Activated CD8-positive, alpha-beta memory T cell treated with anti-CD3 and anti-CD28 coated beads for 24 hours (primary cell): ENCODE results near the gene SPEM2.

Experiments used
- DNase-seq: peaks from one replicate; pipeline ENCODE4 v3.0.0-alpha.2; 2020

Gene SPEM2

DNA sequence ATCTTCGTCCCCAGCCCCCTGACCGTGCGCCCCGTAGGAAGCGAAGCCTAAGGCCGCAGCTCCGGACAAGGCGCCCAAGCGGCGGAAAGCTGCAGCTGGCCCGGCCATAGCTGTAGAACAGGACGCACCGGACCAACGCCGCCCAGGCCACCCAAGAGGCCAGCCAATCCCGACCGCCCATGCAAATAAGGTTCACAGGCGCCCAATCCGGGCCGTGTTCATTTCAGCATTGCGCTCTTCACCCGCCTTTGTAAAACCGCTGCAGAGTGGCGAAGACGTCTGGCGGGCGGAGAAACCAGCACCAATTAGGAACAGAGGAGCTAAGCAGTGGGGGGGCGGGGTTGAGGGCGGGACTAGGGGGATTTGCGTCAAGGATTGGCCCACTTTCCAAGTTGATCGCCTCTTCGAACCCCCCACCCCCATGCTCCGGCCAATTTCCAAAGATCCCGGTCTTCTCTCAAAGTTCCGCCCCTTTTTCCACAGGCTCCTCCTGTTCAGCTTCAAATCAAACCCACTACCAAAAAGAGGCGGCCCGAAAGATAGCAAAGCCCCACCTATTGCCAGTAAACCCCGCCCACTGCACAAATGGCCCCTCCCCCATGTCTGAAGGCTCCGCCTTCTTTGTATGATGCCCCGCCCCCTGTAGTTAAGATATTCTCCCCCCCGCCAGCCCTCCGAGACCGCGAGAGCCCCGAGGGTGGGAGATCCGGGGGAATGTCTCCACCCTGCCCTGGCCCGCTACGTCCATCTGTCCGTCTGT, 21.3 kb upstream of the SPEM2 start, which contains the start of gene TMEM256:
TMEM256 (minus strand) TSS at position 121 of the 760 bp plus-strand sequence; CDS start at position 108, 13 bp downstream.
- DNase-seq, result peak; percentile 96

- DNase-seq, result no peak
Observed at GRCh38 chr17:7404737-7405349, 20.6 kb upstream of the SPEM2 start.

- DNase-seq, result no peak
Observed at GRCh38 chr17:7405350-7406234, 19.8 kb upstream of the SPEM2 start.

DNA sequence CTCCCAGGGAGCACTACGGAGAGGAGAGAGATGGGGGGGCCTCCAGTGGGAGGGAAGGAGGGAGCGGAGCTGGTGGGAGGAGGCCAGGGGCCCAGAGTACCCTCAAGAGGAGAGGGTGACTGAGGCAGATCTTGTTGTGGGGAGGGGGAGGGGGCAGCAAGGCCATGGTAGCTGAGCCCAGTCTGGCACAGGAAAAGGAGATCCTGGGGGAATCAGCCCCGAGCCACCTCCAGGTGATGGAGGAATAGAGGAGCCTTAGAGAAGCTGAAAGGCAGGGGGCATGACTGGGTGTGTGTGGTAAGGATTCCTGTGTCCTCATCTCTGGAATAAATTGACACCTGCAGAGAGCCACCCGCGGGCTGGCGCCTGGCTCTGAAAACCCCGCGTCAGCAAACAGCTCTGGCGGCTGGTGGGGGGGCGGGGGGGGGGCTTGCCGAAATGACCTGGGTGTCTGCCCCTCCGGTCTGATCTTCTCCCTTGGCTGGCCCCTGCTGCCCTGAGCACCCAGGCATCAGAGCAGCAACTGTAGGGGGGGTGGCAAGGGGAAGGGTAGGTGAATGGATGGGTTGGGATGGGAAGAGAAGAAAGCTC, 19.1 kb upstream of the SPEM2 start:
- no peak for DNase-seq

- no peak for DNase-seq
Observed at GRCh38 chr17:7407082-7407481, 18.3 kb upstream of the SPEM2 start.

GRCh38 chr17:7407485-7408251, 17.7 kb upstream of the SPEM2 start, which contains the start of gene NLGN2:
Gene NLGN2, plus strand, starts transcription at chr17:7407845. Its CDS starts 411 bp downstream, at chr17:7408256.
- no peak for DNase-seq

DNA sequence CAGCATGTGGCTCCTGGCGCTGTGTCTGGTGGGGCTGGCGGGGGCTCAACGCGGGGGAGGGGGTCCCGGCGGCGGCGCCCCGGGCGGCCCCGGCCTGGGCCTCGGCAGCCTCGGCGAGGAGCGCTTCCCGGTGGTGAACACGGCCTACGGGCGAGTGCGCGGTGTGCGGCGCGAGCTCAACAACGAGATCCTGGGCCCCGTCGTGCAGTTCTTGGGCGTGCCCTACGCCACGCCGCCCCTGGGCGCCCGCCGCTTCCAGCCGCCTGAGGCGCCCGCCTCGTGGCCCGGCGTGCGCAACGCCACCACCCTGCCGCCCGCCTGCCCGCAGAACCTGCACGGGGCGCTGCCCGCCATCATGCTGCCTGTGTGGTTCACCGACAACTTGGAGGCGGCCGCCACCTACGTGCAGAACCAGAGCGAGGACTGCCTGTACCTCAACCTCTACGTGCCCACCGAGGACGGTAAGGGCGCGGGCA, 17.1 kb upstream of the SPEM2 start:
- DNase-seq, result peak; percentile 72

DNA sequence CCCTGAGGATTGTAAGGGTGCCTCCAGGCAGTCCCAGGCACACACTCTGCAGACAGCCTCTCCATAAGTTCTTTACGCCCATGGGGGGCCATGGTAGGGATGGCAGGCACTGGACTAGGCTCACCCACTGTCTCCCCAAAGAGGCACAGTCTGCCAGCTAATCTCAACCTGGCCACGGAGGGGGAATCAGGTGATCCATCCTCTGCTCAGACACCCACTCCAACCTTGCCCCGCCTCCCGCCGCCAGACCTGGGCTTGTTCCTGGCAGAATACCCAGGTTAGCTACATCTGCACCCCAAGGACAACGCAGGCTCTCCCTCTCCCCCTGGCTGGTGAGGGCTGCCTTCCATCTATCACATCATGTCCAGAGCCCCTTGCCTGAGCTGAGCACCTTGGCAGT, 16.6 kb upstream of the SPEM2 start:
- DNase-seq, result no peak

DNA sequence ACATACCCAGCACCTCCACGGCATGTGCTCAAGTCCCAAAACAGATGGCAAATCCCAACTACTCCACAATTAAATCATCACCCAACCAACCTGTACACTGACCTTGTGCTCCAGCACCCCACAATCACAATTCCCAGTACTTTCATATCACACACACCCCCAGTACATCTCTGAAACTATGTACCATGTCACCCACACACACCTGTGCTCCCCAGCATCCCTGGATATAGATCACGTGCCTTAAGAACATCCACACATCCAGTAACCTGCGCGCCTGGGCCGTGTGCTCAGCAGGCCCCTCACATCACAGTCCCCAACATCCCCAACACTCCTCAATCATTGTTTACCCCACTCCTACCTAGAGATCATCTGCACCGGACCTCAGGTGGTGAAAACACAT, 15.7 kb upstream of the SPEM2 start:
- DNase-seq, result no peak

DNA sequence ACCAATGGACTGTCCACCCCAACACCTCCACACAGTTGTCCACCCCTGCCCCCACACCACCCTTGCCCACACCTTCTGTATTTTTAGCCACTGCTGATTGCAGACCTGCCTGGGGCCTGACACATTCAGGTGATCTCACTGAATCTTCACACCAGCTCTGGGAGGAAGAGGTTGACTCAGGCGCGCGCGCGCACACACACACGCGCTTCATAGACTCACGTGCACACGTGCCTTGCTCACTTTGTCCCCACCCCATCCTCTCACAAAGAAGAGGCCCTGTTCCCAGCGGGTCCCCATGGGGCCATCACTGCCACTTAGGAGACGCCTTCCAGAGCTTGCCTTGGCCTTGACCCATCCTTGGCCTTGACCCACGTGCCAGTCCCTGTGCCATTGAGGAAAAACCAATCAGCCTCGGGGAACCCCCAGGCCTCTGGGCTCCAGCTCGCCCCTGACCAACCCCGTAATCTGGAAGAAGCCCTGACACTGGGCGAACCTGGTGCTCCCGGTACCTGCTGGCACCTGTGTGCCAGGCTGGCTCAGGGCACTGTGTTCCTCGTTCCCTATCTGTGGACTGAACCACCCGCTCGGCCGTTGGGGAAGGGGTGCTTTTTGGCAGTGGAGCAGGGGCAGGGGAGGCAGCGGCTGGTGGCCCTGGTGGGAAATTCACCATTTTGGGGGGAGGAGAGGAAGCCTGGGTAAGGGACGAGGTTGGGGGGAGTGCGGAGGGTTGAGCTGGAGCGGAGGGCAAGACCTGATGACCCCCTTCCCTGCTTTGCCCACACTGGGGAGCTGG, 14.6 kb upstream of the SPEM2 start:
- no peak for DNase-seq

DNA sequence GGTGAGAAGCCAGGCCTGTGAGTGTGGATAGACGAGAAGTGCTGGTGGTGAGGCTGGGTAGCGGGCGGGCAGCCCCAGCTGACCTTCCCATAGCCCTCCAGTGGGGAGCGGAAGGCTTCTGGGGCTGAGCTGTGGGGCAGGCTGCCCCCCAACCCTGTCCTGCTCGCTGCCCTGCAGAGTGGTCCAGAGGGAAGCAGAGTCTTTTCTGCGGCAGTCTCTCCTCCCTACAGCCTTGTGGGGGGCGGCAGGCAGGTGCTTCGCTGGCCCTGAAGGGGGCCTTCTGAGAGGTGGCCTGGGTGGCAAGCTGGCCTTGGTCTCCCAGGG, 14.0 kb upstream of the SPEM2 start:
- no peak for DNase-seq

- no peak for DNase-seq
Observed at GRCh38 chr17:7413346-7413985, 11.9 kb upstream of the SPEM2 start.

GRCh38 chr17:7414837-7415236, 10.6 kb upstream of the SPEM2 start:
- no peak for DNase-seq

GRCh38 chr17:7415784-7416183, 9.6 kb upstream of the SPEM2 start:
- DNase-seq, result no peak

DNA sequence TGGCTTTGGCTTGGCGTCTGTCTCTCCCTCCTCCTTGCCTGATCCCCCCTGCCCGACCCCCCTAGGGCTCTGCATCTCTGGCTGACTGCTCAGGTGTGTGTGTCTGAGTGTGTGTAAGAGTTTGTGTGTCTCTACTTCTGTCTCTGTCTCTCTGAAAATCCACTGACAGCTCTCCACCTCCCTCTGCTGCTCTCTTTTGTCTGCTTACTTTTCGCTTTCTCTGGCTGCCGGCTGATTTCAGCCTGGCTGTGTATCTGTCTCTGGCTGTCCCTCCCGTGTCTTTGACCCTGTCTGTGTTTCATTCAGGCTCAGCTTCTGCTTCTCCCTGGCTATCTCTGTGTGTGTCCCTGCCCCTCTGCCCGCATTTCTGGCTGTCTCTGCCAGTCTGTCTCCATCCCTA, 9.1 kb upstream of the SPEM2 start:
- no peak for DNase-seq

GRCh38 chr17:7417056-7417655, 8.3 kb upstream of the SPEM2 start:
- no peak for DNase-seq

DNA sequence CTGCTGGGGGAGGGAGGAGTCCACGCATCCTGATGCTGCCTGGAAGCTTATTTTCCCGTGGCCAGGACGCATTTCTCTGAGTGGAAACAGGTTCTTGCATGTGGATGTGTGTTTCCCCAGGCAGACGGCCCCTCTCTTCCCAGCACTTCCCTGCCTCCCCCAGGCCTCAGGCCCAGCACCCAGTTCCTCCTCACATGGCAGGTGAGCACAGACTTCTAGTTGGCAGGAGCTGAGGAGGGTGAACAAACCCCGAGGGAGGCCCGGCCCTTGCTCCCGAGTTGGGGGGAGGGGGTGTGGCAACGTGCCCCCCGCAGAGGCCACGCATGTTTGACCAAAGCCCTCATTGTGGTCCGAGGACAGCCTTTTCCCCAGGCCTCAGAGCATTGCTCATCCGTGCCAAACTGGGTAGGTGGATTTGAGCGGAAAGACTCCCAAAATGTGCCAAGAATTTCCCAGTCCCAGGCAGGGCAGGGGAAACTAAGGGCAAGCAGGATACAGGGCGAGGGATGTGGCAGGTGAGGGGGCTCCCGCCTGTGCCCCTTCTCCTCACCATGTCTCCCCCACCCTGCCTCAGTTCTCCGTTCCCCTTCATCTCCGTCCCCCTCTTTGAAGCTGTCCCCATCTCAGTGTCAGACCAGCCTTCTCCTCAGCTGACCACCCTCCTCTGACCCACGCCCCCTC, 6.8 kb upstream of the SPEM2 start:
- DNase-seq, result no peak

DNA sequence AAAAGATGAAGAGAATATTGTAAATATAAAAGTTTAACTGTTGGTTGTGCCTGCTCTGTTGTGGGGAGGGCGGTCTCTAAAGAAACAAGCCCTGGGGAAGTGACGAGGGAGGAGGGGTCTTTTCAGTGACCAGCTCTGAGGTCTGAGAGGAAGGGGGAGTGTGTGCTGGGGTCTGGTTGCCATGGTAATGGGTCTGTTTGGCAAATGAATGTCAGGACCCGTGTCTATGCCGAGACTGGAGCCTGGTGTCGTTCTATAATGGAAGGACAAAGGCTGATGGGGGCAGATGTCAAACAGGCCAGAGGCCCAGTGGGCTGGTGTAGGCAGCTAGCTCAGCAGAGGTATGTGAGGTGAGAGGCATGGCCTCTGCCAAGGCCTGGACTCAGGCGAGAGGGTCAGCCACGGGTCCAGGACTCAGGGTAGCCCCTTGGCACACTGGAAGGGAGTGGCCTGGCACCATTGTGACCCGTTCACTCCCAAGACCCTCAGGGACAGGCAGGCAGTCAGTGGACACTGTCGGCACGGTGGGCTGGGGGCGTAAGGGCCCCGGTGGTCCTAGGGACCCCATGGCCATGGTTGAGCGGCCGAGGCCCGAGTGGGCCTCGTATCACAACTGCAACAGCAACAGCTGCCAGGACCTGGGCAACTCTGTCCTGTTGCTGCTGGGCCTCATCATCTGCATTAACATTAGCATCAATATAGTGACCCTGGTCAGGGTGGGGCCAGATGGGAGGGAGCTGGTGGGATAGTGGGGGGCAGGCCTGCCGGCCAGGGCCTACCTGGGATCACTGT, 5.4 kb upstream of the SPEM2 start, which contains the start of gene SPEM1:
SPEM1 (plus strand) TSS at position 506 of the 792 bp plus-strand sequence; CDS start at position 567, 61 bp downstream.
- DNase-seq, result no peak

DNA sequence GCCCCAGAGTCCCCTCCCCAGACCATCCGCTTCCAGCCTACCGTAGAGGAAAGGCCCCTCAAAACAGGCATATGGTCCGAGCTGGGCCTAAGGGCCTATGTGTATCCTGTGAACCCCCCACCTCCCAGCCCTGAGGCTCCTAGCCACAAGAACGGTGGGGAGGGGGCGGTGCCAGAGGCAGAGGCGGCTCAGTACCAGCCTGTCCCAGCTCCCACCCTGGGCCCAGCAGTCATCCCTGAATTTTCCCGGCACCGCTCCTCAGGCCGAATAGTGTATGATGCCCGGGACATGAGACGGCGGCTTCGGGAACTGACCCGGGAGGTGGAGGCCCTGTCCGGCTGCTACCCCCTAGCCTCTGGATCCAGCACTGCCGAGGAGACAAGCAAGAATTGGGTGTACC, 4.2 kb upstream of the SPEM2 start:
- no peak for DNase-seq
